Hepatocyte (in vitro differentiated cells): ENCODE measurements around the gene POLR2E.
"Not testable (repeated sequence)": the region's sequence is repeated elsewhere in the genome, so short reads cannot be mapped to it uniquely, and the experiment has no call there.

Experiments
- EZH2 ChIP-seq: fragments of 200-600 bp; sonication (generic); IDR thresholded peaks from 2 replicates; pipeline ENCODE4 v1.6.1; 2016; ENCODE audit warnings: antibody characterized with exemption, mild to moderate bottlenecking, borderline replicate concordance
- TF ChIP-seq, protein P1 (sequence below): fragments of 200-600 bp; sonication (generic); IDR thresholded peaks from 2 replicates; pipeline ENCODE4 v1.5.1; 2016; ENCODE audit warnings: antibody characterized with exemption, mild to moderate bottlenecking; ENCODE audit not compliant: poor library complexity

DNA sequence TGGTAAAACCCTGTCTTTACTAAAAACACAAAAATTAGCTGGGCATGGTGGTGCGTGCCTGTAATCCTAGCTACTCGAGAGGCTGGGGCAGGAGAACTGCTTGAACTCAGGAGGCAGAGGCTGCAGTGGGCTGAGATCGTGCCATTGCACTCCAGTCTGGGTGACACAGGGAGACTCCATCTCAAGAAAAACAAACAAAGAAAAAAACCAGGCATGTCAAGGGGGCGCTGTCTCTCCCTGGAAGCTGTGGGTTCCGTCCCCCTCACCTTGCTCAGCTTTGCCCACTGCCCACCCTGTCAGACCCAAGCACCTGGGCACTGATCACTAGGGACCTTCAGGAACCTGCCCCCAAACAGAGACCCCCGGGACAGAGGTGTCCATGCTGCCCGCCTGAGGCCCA is 33.9 kb upstream of the POLR2E start:
- TF ChIP-seq, protein P1, sequence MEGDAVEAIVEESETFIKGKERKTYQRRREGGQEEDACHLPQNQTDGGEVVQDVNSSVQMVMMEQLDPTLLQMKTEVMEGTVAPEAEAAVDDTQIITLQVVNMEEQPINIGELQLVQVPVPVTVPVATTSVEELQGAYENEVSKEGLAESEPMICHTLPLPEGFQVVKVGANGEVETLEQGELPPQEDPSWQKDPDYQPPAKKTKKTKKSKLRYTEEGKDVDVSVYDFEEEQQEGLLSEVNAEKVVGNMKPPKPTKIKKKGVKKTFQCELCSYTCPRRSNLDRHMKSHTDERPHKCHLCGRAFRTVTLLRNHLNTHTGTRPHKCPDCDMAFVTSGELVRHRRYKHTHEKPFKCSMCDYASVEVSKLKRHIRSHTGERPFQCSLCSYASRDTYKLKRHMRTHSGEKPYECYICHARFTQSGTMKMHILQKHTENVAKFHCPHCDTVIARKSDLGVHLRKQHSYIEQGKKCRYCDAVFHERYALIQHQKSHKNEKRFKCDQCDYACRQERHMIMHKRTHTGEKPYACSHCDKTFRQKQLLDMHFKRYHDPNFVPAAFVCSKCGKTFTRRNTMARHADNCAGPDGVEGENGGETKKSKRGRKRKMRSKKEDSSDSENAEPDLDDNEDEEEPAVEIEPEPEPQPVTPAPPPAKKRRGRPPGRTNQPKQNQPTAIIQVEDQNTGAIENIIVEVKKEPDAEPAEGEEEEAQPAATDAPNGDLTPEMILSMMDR = not testable (repeated sequence)
- TF ChIP-seq EZH2 = not testable (repeated sequence)
